PC-9 (cell line): ENCODE data around the gene ADAMTSL1. TPM values are rescaled to one million over a fixed set of nuclear protein-coding genes. Genes with fewer than 3 reads are reported as not detected.

ENCODE experiments used
- BruUV-seq: library from RNA; stranded (reverse); fragments of 400-500 nt; replicated peaks from 2 replicates; lab custom pipeline; 2021; lab: Mats Ljungman, UMichigan
- CTCF ChIA-PET: fragments of 300-600 bp; sonication (Branson Sonifier 250); formaldehyde crosslinking; loops from one replicate; lab custom pipeline; 2022; ENCODE audit warnings: antibody characterized with exemption; lab: Charles Lee
- POLR2A ChIA-PET: fragments of 300-600 bp; sonication (Branson Sonifier 250); formaldehyde crosslinking; loops from one replicate; lab custom pipeline; 2022; ENCODE audit warnings: antibody characterized with exemption; ENCODE audit not compliant: unreplicated experiment; lab: Charles Lee
- DNase-seq, 2 experiments: peaks; one replicate each; pipeline versions ENCODE4 v3.0.0 to v3.0.0-alpha.2; 2015 to 2022; ENCODE audit warnings: mixed read lengths in 1 of 2
- H2AFZ ChIP-seq: fragments of 200-600 bp; sonication (generic); 2 replicates; pipeline ENCODE4 v1.8.1; 2017; ENCODE audit warnings: antibody characterized with exemption
- H3F3A ChIP-seq: fragments of 200-600 bp; sonication (generic); 2 replicates; pipeline ENCODE4 v1.8.1; 2017; ENCODE audit warnings: antibody characterized with exemption, mild to moderate bottlenecking, low read depth; ENCODE audit not compliant: insufficient read depth
- H3K27ac ChIP-seq: fragments of 200-600 bp; sonication (generic); 2 replicates; pipeline ENCODE4 v1.6.1; 2016; ENCODE audit warnings: mixed run types
- H3K27me3 ChIP-seq: fragments of 200-600 bp; sonication (generic); 2 replicates; pipeline ENCODE4 v1.6.1; 2016; ENCODE audit warnings: low read depth, mixed run types; ENCODE audit not compliant: insufficient read depth
- H3K36me3 ChIP-seq: fragments of 200-600 bp; sonication (generic); 2 replicates; pipeline ENCODE4 v1.6.1; 2016; ENCODE audit warnings: low read depth, mixed run types
- H3K4me1 ChIP-seq: fragments of 200-600 bp; sonication (generic); replicated peaks from 2 replicates; pipeline ENCODE4 v1.6.1; 2016; ENCODE audit warnings: mixed run types; ENCODE audit not compliant: insufficient read depth
- H3K4me2 ChIP-seq: fragments of 200-600 bp; sonication (generic); 2 replicates; pipeline ENCODE4 v1.6.1; 2017; ENCODE audit warnings: mixed run types
- H3K4me3 ChIP-seq: fragments of 200-600 bp; sonication (generic); 2 replicates; pipeline ENCODE4 v1.6.1; 2016; ENCODE audit warnings: mixed run types
- H3K79me2 ChIP-seq: fragments of 200-600 bp; sonication (generic); 2 replicates; pipeline ENCODE4 v1.6.1; 2017; ENCODE audit warnings: low read depth, mixed run types
- H3K9me2 ChIP-seq: fragments of 200-600 bp; sonication (generic); 2 replicates; pipeline ENCODE4 v1.8.1; 2017; ENCODE audit warnings: mild to moderate bottlenecking; ENCODE audit not compliant: insufficient read depth
- H3K9me3 ChIP-seq: fragments of 200-600 bp; sonication (generic); 2 replicates; pipeline ENCODE4 v1.8.1; 2016; ENCODE audit warnings: low read depth; ENCODE audit not compliant: insufficient read depth
- H4K20me1 ChIP-seq: fragments of 200-600 bp; sonication (generic); 2 replicates; pipeline ENCODE4 v1.8.1; 2017; ENCODE audit not compliant: insufficient read depth
- CTCF ChIP-seq: fragments of 200-600 bp; sonication (generic); conservative IDR thresholded peaks from 2 replicates; pipeline ENCODE4 v1.6.1; 2017; ENCODE audit warnings: mixed run types, antibody characterized with exemption, mild to moderate bottlenecking, moderate library complexity
- EZH2 ChIP-seq: fragments of 200-600 bp; sonication (generic); IDR thresholded peaks from 2 replicates; pipeline ENCODE4 v1.8.0; 2017; ENCODE audit warnings: antibody characterized with exemption, low read depth
- intact Hi-C: fragments of 100-400 bp; cut with micrococcal nuclease; formaldehyde crosslinking; loops from one replicate; pipeline ENCODE4 v1.10.0; 2022; ENCODE audit not compliant: unreplicated experiment
- total RNA-seq: library from RNA; stranded (reverse); gene quantifications from 2 replicates; pipeline ENCODE4 v1.2.3, GENCODE V29; 2021

ADAMTSL1 gene
- total RNA-seq, 1 experiment from 2014 or later = not detected

- Histone ChIP-seq H3F3A (no peaks in the 10 kb centered on the region), H3K79me2 (no peaks in the 10 kb centered on the region), H4K20me1 (no peaks in the 10 kb centered on the region), H3K27me3 (no peaks in the 10 kb centered on the region), H3K27ac (no peak overlapping the region), H3K4me2 (no peak overlapping the region), H3K36me3 (no peaks in the 10 kb centered on the region), H3K9me2 (no peaks in the 10 kb centered on the region), H3K4me1 (no peaks in the 10 kb centered on the region), H2AFZ (no peak overlapping the region), H3K4me3 (no peak overlapping the region), H3K9me3 (no peaks in the 10 kb centered on the region)
- no TSS peak for BruUV-seq
- ChIA-PET CTCF (no interaction called here), POLR2A (no interaction called here)
- DNase-seq = no peak
- intact Hi-C loops = no loop called here
- TF ChIP-seq CTCF (no peak), EZH2 (no peak)
Measured at GRCh38 chr9:18480662-18481093, 6.7 kb downstream of the ADAMTSL1 start.

GRCh38 chr9:18482371-18482770 is 8.4 kb downstream of the ADAMTSL1 start:
- no peak for DNase-seq
- ChIA-PET CTCF (no interaction called here), POLR2A (no interaction called here)

GRCh38 chr9:18485714-18486113 is 11.8 kb downstream of the ADAMTSL1 start:
- Histone ChIP-seq H4K20me1 (no peaks in the 10 kb centered on the region), H3K36me3 (no peaks in the 10 kb centered on the region), H3K27me3 (no peaks in the 10 kb centered on the region), H3K4me3 (no peak overlapping the region), H3K4me2 (no peak overlapping the region), H2AFZ (no peak overlapping the region), H3K9me3 (no peaks in the 10 kb centered on the region), H3K4me1 (peaks cover 1% of the 10 kb centered on the region), H3K79me2 (no peaks in the 10 kb centered on the region), H3K27ac (no peak overlapping the region), H3K9me2 (no peaks in the 10 kb centered on the region), H3F3A (no peaks in the 10 kb centered on the region)
- POLR2A ChIA-PET = no interaction called here
- TF ChIP-seq EZH2 (no peak), CTCF (no peak)
- no peak for DNase-seq
- intact Hi-C loops = no loop called here
- CTCF ChIA-PET = no interaction called here
- no TSS peak for BruUV-seq

More at GRCh38 chr9:18482371-18482770, 8.4 kb downstream of the ADAMTSL1 start:
- Histone ChIP-seq H3K27ac (no peak overlapping the region), H3F3A (no peaks in the 10 kb centered on the region), H4K20me1 (no peaks in the 10 kb centered on the region), H3K9me3 (no peaks in the 10 kb centered on the region), H3K4me2 (no peak overlapping the region), H3K27me3 (no peaks in the 10 kb centered on the region), H3K4me1 (no peaks in the 10 kb centered on the region), H3K9me2 (no peaks in the 10 kb centered on the region), H3K4me3 (no peak overlapping the region), H3K79me2 (no peaks in the 10 kb centered on the region), H2AFZ (no peak overlapping the region), H3K36me3 (no peaks in the 10 kb centered on the region)
- intact Hi-C loops = no loop called here
- no TSS peak for BruUV-seq
- no peak for TF ChIP-seq EZH2
- no peak for TF ChIP-seq CTCF
